HepG2 (cell line): ENCODE results near the gene CADM1. TPM values are rescaled to one million over a fixed set of nuclear protein-coding genes. Genes with fewer than 3 reads are reported as not detected.

Experiments used
- ATAC-seq: fragments of 200-7000 bp; cut with Tn5 transposase; 3 replicates; pipeline ENCODE4 v1.9.1; 2020; ENCODE audit warnings: mild to moderate bottlenecking, moderate library complexity
- BruUV-seq: library from RNA; stranded (reverse); fragments of 400-500 nt; replicated peaks from 2 replicates; lab custom pipeline; 2021; lab: Mats Ljungman, UMichigan
- CTCF ChIA-PET: fragments of 300-600 bp; formaldehyde crosslinking; extraction: SDS; loops from one replicate; lab custom pipeline; 2021; ENCODE audit warnings: low total read pairs, inconsistent platforms, low intra/inter-chr PET ratio; lab: Yijun Ruan, JAX
- POLR2A ChIA-PET: fragments of 350-600 bp; sonication (Branson Sonifier 250); formaldehyde crosslinking; loops from one replicate; lab custom pipeline; 2020; ENCODE audit warnings: antibody characterized with exemption, inconsistent platforms; lab: Yijun Ruan, JAX
- DNase-seq: peaks from one replicate; pipeline ENCODE4 v3.0.0-alpha.2; 2015; ENCODE audit warnings: low spot score
- FAIRE-seq: peaks from 3 replicates; lab custom pipeline; 2011; peaks lifted over from hg19 to GRCh38; lab: Jason Lieb, UNC
- H2AFZ ChIP-seq: one replicate; pipeline ENCODE4 v1.6.1; 2011; ENCODE audit warnings: low read length, inconsistent platforms
- H3K27ac ChIP-seq: fragments of 300-600 bp; 3 replicates; pipeline ENCODE4 v1.8.0; 2011; ENCODE audit warnings: mixed run types, mild to moderate bottlenecking, mixed read lengths, low read length, inconsistent platforms; ENCODE audit not compliant: insufficient read depth; ENCODE audit errors: extremely low read length
- H3K27me3 ChIP-seq, 2 experiments: fragments of 200-600 bp in 1 of 2; 2 replicates in 1 of 2; 3 replicates in 1 of 2; pipeline versions ENCODE4 v1.6.0 to v1.8.0; 2011; ENCODE audit warnings: low read length in 2 of 2, mild to moderate bottlenecking in 2 of 2, moderate library complexity in 2 of 2, inconsistent platforms in 1 of 2; ENCODE audit not compliant: insufficient read depth in 2 of 2, control insufficient read depth in 1 of 2
- H3K36me3 ChIP-seq, 2 experiments: fragments of 200-600 bp in 1 of 2; replicated peaks in 1 of 2; 2 replicates in 1 of 2; 3 replicates in 1 of 2; pipeline versions ENCODE4 v1.5.1 to v1.8.0; 2011; ENCODE audit warnings: low read length in 2 of 2, inconsistent platforms in 1 of 2; ENCODE audit not compliant: insufficient read depth in 2 of 2, control insufficient read depth in 1 of 2
- H3K4me1 ChIP-seq: 2 replicates; pipeline ENCODE4 v1.5.1; 2012; ENCODE audit warnings: low read length, inconsistent platforms; ENCODE audit not compliant: insufficient read depth
- H3K4me2 ChIP-seq: 2 replicates; pipeline ENCODE4 v1.6.0; 2011; ENCODE audit warnings: low read depth, low read length, inconsistent platforms
- H3K4me3 ChIP-seq, 3 experiments: fragments of 200-600 bp in 1 of 3; sonication (generic), shearing (Covaris generic) in 1 of 3; replicated peaks in 1 of 3; 2 replicates each; pipeline ENCODE4 v1.5.1; 2011 to 2016; ENCODE audit warnings: low read length in 3 of 3, inconsistent platforms in 2 of 3, low read depth in 2 of 3, mild to moderate bottlenecking in 2 of 3, control low read depth in 1 of 3, mixed read lengths in 1 of 3; ENCODE audit not compliant: insufficient read depth in 1 of 3
- H3K79me2 ChIP-seq: one replicate; pipeline ENCODE4 v1.6.1; 2011; ENCODE audit warnings: low read length, inconsistent platforms; ENCODE audit not compliant: insufficient read depth
- H3K9ac ChIP-seq: 2 replicates; pipeline ENCODE4 v1.6.0; 2011; ENCODE audit warnings: mild to moderate bottlenecking, low read depth, low read length, inconsistent platforms; ENCODE audit not compliant: insufficient read depth
- H3K9me3 ChIP-seq: 2 replicates; pipeline ENCODE4 v1.5.1; 2012; ENCODE audit warnings: mild to moderate bottlenecking, low read length
- H4K20me1 ChIP-seq: 2 replicates; pipeline ENCODE4 v1.6.0; 2011; ENCODE audit warnings: inconsistent platforms, mild to moderate bottlenecking, low read length, moderate library complexity; ENCODE audit not compliant: insufficient read depth
- CEBPZ ChIP-seq: IDR thresholded peaks from 2 replicates; pipeline ENCODE4 v1.6.1; 2012; ENCODE audit warnings: low read length, improper control_type of control experiment
- GRHL1 ChIP-seq: sonication (generic); formaldehyde crosslinking; conservative IDR thresholded peaks from 2 replicates; pipeline ENCODE4 v1.8.0; 2022; ENCODE audit warnings: missing genetic modification reagents
- HIVEP1 ChIP-seq: sonication (generic); formaldehyde crosslinking; IDR thresholded peaks from 2 replicates; pipeline ENCODE4 v1.4.0; 2020; ENCODE audit warnings: mild to moderate bottlenecking, missing genetic modification reagents
- RBAK ChIP-seq: sonication (generic); formaldehyde crosslinking; IDR thresholded peaks from 2 replicates; pipeline ENCODE4 v1.5.1; 2020; ENCODE audit warnings: mild to moderate bottlenecking, missing genetic modification reagents
- ZNF746 ChIP-seq: sonication (generic); formaldehyde crosslinking; IDR thresholded peaks from 2 replicates; pipeline ENCODE4 v1.8.0; 2022; ENCODE audit warnings: mild to moderate bottlenecking, missing genetic modification reagents
- WGBS: methylation state at CpG from one replicate; pipeline ENCODE4 v1.1.6; 2017; ENCODE audit warnings: low lambda C conversion rate; 5-methylcytosine and 5-hydroxymethylcytosine counted together
- in situ Hi-C: cut with HindIII; loops from 2 replicates; pipeline ENCODE4 v1.10.0; 2017; ENCODE audit warnings: low pct_unique_long_range_greater_than_20kb; ENCODE audit not compliant: extremely low pct_ligation_motif_present
- intact Hi-C: fragments of 100-400 bp; cut with micrococcal nuclease; formaldehyde crosslinking; loops from one replicate; pipeline ENCODE4 v1.10.0; 2022; ENCODE audit not compliant: unreplicated experiment
- polyA plus RNA-seq, 8 experiments: library from polyadenylated mRNA; depleted of rRNA in 3 of 8; stranded (reverse) in 7 of 8; unstranded in 1 of 8; fragments of >200 nt; fragmentation: Illumina TruSeq in 4 of 8; extraction: Trizol in 4 of 8; gene quantifications; 2 replicates each; pipeline versions ENCODE4 v1.2.1 to v1.2.3, GENCODE V29; 2011 to 2016; ENCODE audit warnings: low read depth in 4 of 8, missing spikeins in 1 of 8, mixed read lengths in 1 of 8; ENCODE audit not compliant: insufficient read depth in 1 of 8
- total RNA-seq, 5 experiments: library from RNA; depleted of rRNA; stranded (reverse); fragments of >200 nt; fragmentation: Illumina TruSeq; extraction: Trizol; gene quantifications; 2 replicates each; pipeline ENCODE4 v1.2.3, GENCODE V29; 2016; ENCODE audit warnings: low read depth in 1 of 5
- TF ChIP-seq, protein P1 (sequence below): sonication (generic); formaldehyde crosslinking; IDR thresholded peaks from 2 replicates; pipeline ENCODE4 v1.5.0; 2020; ENCODE audit warnings: missing genetic modification reagents

CADM1 gene
- total and polyA plus RNA-seq, 2 of the 13 experiments (the other 11 are each of a cell fraction or from before 2014, with no cell fraction given) = 71.3 to 122 TPM

- TF ChIP-seq CEBPZ (no peak), RBAK (CRISPR knock-in tag) (no peak)
- TF ChIP-seq, protein P1, sequence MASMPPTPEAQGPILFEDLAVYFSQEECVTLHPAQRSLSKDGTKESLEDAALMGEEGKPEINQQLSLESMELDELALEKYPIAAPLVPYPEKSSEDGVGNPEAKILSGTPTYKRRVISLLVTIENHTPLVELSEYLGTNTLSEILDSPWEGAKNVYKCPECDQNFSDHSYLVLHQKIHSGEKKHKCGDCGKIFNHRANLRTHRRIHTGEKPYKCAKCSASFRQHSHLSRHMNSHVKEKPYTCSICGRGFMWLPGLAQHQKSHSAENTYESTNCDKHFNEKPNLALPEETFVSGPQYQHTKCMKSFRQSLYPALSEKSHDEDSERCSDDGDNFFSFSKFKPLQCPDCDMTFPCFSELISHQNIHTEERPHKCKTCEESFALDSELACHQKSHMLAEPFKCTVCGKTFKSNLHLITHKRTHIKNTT (CRISPR knock-in tag) = no peak
Measured at GRCh38 chr11:115198321-115198741, 305.9 kb downstream of the CADM1 start (continued).

- intact Hi-C loops = no loop called here
- Histone ChIP-seq H2AFZ (no peak overlapping the region), H3K9me3 (no peaks in the 10 kb centered on the region), H3K27me3 (no peaks in the 10 kb centered on the region), H3K4me1 (no peaks in the 10 kb centered on the region), H3K4me3 (no peak overlapping the region), H3K27ac (no peak overlapping the region), H3K9ac (no peak overlapping the region), H4K20me1 (no peaks in the 10 kb centered on the region), H3K4me2 (no peak overlapping the region), H3K79me2 (no peaks in the 10 kb centered on the region), H3K36me3 (peaks cover 2 to 9% of the 10 kb centered on the region in 2 experiments; a peak in 3 of 5 replicates)
- no peak for FAIRE-seq
- TF ChIP-seq GRHL1 (CRISPR knock-in tag) (no peak), HIVEP1 (no peak), ZNF746 (CRISPR knock-in tag) (no peak)
- POLR2A ChIA-PET = no interaction called here
- BruUV-seq = no TSS peak
- ATAC-seq = no peak
- 93% methylated on average over 1 of the region's 1 CpG for WGBS
- CTCF ChIA-PET = no interaction called here
- in situ Hi-C loops = no loop called here
- DNase-seq = no peak
Measured at GRCh38 chr11:115197433-115197832, 306.8 kb downstream of the CADM1 start.
